Body of pancreas (tissue), 4 donors: ENCODE results near the gene PLLP. TPM values are rescaled to one million over a fixed set of nuclear protein-coding genes. Genes with fewer than 3 reads are reported as not detected.

Experiments used
- ATAC-seq: fragments of 150-250 bp; one replicate; pipeline ENCODE4 v1.9.1; 2016
- DNase-seq, 4 donors: peaks; one replicate each; pipeline ENCODE4 v3.0.0-alpha.2; 2019
- H3K27ac ChIP-seq, 4 donors: fragments of 200-600 bp; sonication (generic); 1 replicate in 3 of 4; 2 replicates in 1 of 4; pipeline versions ENCODE4 v1.5.1 to v1.6.1; 2016 to 2019; ENCODE audit warnings: mild to moderate bottlenecking in 1 of 4, mixed read lengths in 1 of 4, moderate library complexity in 1 of 4
- H3K27me3 ChIP-seq, 2 donors: fragments of 200-600 bp; sonication (generic); one replicate each; pipeline ENCODE4 v1.6.0; 2016; ENCODE audit warnings: mild to moderate bottlenecking in 1 of 2
- H3K36me3 ChIP-seq, 2 donors: fragments of 200-600 bp; sonication (generic); replicated peaks in 1 of 2; 2 replicates each; pipeline ENCODE4 v1.5.1; 2016; ENCODE audit warnings: low read depth in 2 of 2; ENCODE audit not compliant: insufficient read depth in 1 of 2
- H3K4me1 ChIP-seq: fragments of 200-600 bp; sonication (generic); one replicate; pipeline ENCODE4 v1.6.0; 2016
- H3K4me3 ChIP-seq, 2 donors: fragments of 200-600 bp; sonication (generic); 1 replicate in 1 of 2; 2 replicates in 1 of 2; pipeline ENCODE4 v1.5.1; 2016 to 2019
- H3K9me3 ChIP-seq, 3 donors: fragments of 200-600 bp; sonication (generic); 1 replicate in 2 of 3; 2 replicates in 1 of 3; pipeline ENCODE4 v1.5.1; 2016
- CTCF ChIP-seq, 7 experiments: fragments of 450-650 bp in 4 of 7; fragments of 200-600 bp in 3 of 7; sonication (generic) in 3 of 7; IDR thresholded peaks; one replicate each; pipeline ENCODE4 v1.5.1; 2016 to 2019; ENCODE audit warnings: antibody characterized with exemption in 7 of 7
- POLR2A ChIP-seq, 3 donors: fragments of 450-650 bp; IDR thresholded peaks; one replicate each; pipeline ENCODE4 v1.6.1; 2016; ENCODE audit warnings: antibody characterized with exemption in 3 of 3, mild to moderate bottlenecking in 2 of 3
- WGBS, 2 donors: methylation state at CpG; one replicate each; pipeline ENCODE4 v1.1.5; 2017; 5-methylcytosine and 5-hydroxymethylcytosine counted together
- intact Hi-C: fragments of 100-400 bp; cut with DNase I; formaldehyde crosslinking; loops from one replicate; pipeline ENCODE4 v1.15.1; 2023
- total RNA-seq, 2 donors: library from RNA; depleted of rRNA; stranded (reverse); fragments of >200 nt; gene quantifications; one replicate each; pipeline ENCODE4 v1.1.0, GENCODE V29; 2016

Gene PLLP
- total RNA-seq, 2 donors from 2014 or later = 32.9 to 43.2 TPM

GRCh38 chr16:57300387-57301125, 16.1 kb upstream of the PLLP start:
- no peaks in the 10 kb centered on the region for H3K36me3 ChIP-seq
- peak overlapping the region; percentile 78 to 90 (median 86) for H3K27ac ChIP-seq
- ATAC-seq = peak; percentile 92
- intact Hi-C loops = loop anchor here (5.0 kb wide), 1 partner anchor 222 kb away; no protein-coding TSS in a partner anchor
- H3K9me3 ChIP-seq = no peaks in the 10 kb centered on the region
- peak; percentile 99 to 100 (median 100) for DNase-seq
- peaks cover 42% of the 10 kb centered on the region for H3K4me1 ChIP-seq
- WGBS, 2 donors = 0 to 5% methylated on average over 19 to 36 of the region's 36 CpGs
- H3K27me3 ChIP-seq = no peaks in the 10 kb centered on the region
- TF ChIP-seq POLR2A (IDR thresholded peaks at IDR 0.05) (peak in 1 of 3 donors; percentile 17), CTCF (IDR thresholded peaks at IDR 0.05) (peak; percentile 82 to 100 (median 99))
- H3K4me3 ChIP-seq = no peak overlapping the region

GRCh38 chr16:57299719-57300386, 15.4 kb upstream of the PLLP start:
- ATAC-seq (peak; percentile 68), DNase-seq (peak; percentile 88 to 91 (median 88))
- H3K9me3 ChIP-seq = no peaks in the 10 kb centered on the region
- no peaks in the 10 kb centered on the region for H3K27me3 ChIP-seq
- intact Hi-C loops = loop anchor here (5.0 kb wide), 1 partner anchor 222 kb away; no protein-coding TSS in a partner anchor
- peak overlapping the region; percentile 78 to 90 (median 86) for H3K27ac ChIP-seq
- H3K36me3 ChIP-seq = no peaks in the 10 kb centered on the region
- H3K4me1 ChIP-seq = peaks cover 35% of the 10 kb centered on the region
- WGBS, 2 donors = 0 to 1% methylated on average over 31 to 35 of the region's 35 CpGs
- TF ChIP-seq POLR2A (IDR thresholded peaks at IDR 0.05) (peak in 2 of 3 donors; percentile 34 to 43), CTCF (IDR thresholded peaks at IDR 0.05) (peak in 6 of 7 experiments; percentile 2 to 73 (median 46))
- no peak overlapping the region for H3K4me3 ChIP-seq

- intact Hi-C loops = no loop called here
- H3K4me1 ChIP-seq = peaks cover 28% of the 10 kb centered on the region
- DNase-seq (peak in 2 of 4 donors; percentile 6 to 56), ATAC-seq (peak; percentile 7)
- H3K36me3 ChIP-seq = no peaks in the 10 kb centered on the region
- 17 to 23% methylated on average over 14 of the region's 14 CpGs for WGBS, 2 donors
- H3K4me3 ChIP-seq = no peak overlapping the region
- H3K27ac ChIP-seq = peak overlapping the region; percentile 78 to 90 (median 86)
- TF ChIP-seq POLR2A (IDR thresholded peaks at IDR 0.05) = no peak
- TF ChIP-seq CTCF (IDR thresholded peaks at IDR 0.05) = no peak
- no peaks in the 10 kb centered on the region for H3K9me3 ChIP-seq
- H3K27me3 ChIP-seq = no peaks in the 10 kb centered on the region
Observed at GRCh38 chr16:57299009-57299718, 14.7 kb upstream of the PLLP start.

- ATAC-seq (no peak), DNase-seq (peak in 1 of 4 donors; percentile 15)
- TF ChIP-seq CTCF (IDR thresholded peaks at IDR 0.05) = no peak
- no peak for TF ChIP-seq POLR2A (IDR thresholded peaks at IDR 0.05)
- peaks cover 20% of the 10 kb centered on the region for H3K4me1 ChIP-seq
- no peaks in the 10 kb centered on the region for H3K27me3 ChIP-seq
- WGBS, 2 donors = 35 to 64% methylated on average over 13 of the region's 13 CpGs
- no peak overlapping the region for H3K27ac ChIP-seq
- no peak overlapping the region for H3K4me3 ChIP-seq
- H3K9me3 ChIP-seq = no peaks in the 10 kb centered on the region
- intact Hi-C loops = no loop called here
- H3K36me3 ChIP-seq = no peaks in the 10 kb centered on the region
Observed at GRCh38 chr16:57297856-57298255, 13.4 kb upstream of the PLLP start.
